ENCODE results near the gene BLVRA. TPM values are rescaled to one million over a fixed set of nuclear protein-coding genes. Genes with fewer than 3 reads are reported as not detected.

Gene BLVRA
- total RNA-seq, 1 donor from 2014 or later, result 84.5 TPM

GRCh38 chr7:43851805-43852204 is 93.3 kb downstream of the BLVRA start:
- TF ChIP-seq, protein P1, sequence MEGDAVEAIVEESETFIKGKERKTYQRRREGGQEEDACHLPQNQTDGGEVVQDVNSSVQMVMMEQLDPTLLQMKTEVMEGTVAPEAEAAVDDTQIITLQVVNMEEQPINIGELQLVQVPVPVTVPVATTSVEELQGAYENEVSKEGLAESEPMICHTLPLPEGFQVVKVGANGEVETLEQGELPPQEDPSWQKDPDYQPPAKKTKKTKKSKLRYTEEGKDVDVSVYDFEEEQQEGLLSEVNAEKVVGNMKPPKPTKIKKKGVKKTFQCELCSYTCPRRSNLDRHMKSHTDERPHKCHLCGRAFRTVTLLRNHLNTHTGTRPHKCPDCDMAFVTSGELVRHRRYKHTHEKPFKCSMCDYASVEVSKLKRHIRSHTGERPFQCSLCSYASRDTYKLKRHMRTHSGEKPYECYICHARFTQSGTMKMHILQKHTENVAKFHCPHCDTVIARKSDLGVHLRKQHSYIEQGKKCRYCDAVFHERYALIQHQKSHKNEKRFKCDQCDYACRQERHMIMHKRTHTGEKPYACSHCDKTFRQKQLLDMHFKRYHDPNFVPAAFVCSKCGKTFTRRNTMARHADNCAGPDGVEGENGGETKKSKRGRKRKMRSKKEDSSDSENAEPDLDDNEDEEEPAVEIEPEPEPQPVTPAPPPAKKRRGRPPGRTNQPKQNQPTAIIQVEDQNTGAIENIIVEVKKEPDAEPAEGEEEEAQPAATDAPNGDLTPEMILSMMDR (conservative IDR thresholded peaks at IDR 0.05; ENCODE audit: low read depth, low read length), result no peak
- no peak for DNase-seq (ENCODE audit: low read depth)
- no peak overlapping the region for H3K4me3 ChIP-seq (ENCODE audit: low read depth, low read length)

DNA sequence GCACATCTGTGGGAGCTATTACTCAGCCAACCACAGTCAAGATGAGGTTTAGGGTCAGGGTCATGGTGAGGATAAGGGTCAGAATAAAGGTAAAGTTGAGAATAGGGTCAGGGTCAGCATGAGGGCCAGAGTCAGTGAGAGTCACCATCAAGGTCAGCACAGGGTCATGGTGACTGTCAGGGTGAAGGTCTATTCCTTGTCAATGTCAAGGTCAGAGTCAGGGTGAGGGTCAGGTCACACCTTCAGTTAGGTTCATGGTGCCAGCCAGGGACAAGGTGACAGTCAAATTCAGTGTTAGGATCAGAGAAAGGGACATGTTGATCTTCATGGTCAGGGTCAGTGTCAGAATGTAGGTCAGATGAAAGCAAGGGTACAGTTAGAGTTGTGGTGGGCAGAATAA is 96.7 kb downstream of the BLVRA start:
- no peak for DNase-seq (ENCODE audit: low read depth)
- H3K4me3 ChIP-seq (ENCODE audit: low read depth, low read length), result no peak overlapping the region
- TF ChIP-seq, protein P1 (conservative IDR thresholded peaks at IDR 0.05; ENCODE audit: low read depth, low read length), result no peak

GRCh38 chr7:43856316-43856715 is 97.8 kb downstream of the BLVRA start:
- TF ChIP-seq, protein P1 (conservative IDR thresholded peaks at IDR 0.05; ENCODE audit: low read depth, low read length), result no peak
- DNase-seq (ENCODE audit: low read depth), result no peak
- H3K4me3 ChIP-seq (ENCODE audit: low read depth, low read length), result no peak overlapping the region

Other genes starting within 250 kb of the BLVRA start
- gene STK17A, start 175.6 kb upstream of the BLVRA start, total RNA-seq, result 30.7 and 44.6 TPM in 2 replicates
- gene COA1, start 29.2 kb upstream of the BLVRA start, total RNA-seq, result 54.0 and 74.7 TPM in 2 replicates
- gene MRPS24, start 110.8 kb downstream of the BLVRA start, total RNA-seq, result 156 and 225 TPM in 2 replicates
- 17.6 and 17.7 TPM in 2 replicates for gene URGCP, start 147.9 kb downstream of the BLVRA start, total RNA-seq
- 22.5 and 26.7 TPM in 2 replicates for gene UBE2D4, start 167.8 kb downstream of the BLVRA start, total RNA-seq
- not detected in 2 replicates for gene SPDYE1, start 239.2 kb downstream of the BLVRA start, total RNA-seq

Data from epithelial cell of proximal tubule (primary cell).